NCI-H345 treated with DMSO at 0.1 percent for 48 hours (cell line): Measurements from ENCODE around the gene THBD.
A peak's percentile ranks its signal among the peaks of the same experiment; 100 is the strongest.

Experiments used
- DNase-seq: peaks from one replicate; lab custom pipeline; 2025; ENCODE audit not compliant: unreplicated experiment; lab: John Stamatoyannopoulos, UW

The THBD gene

DNA sequence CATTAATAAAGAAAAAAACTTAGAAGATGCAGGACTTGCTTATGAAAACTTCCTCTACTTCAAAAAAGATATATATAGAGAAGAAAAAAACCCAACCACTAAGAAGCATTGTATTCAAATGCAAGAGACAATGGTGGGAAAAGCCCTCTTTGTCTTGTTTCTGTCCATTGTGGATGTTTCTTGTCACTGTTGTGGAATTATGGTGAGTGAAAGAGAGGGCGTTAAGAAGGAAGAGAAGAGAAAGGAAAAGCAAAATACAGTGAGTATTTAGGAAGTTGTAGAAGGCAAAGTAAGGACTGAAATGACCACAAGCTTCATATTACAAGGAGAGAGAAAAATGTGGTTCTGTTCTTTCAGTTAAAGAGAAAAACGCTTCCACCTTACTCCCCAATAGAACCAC is 14.1 kb upstream of the THBD start:
- DNase-seq = no peak

DNA sequence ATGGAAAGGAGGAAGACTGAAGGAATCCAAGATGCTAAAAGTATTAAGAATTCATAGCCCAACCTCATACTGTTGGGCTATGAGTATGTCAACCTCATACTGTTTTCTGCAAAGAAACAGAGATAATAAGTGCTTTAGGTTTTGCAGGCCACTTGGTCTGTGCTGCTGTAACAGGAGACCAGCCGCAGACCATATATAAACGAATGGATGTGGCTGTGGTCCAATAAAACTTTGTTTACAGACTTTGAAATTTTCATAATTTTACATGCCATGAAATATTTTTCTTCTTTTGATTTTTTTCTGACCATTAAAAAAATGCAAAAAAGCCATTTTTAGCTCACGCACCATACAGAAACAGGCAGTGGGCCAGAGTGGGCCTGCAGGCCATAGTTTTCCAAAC is 13.7 kb upstream of the THBD start:
- no peak for DNase-seq

DNA sequence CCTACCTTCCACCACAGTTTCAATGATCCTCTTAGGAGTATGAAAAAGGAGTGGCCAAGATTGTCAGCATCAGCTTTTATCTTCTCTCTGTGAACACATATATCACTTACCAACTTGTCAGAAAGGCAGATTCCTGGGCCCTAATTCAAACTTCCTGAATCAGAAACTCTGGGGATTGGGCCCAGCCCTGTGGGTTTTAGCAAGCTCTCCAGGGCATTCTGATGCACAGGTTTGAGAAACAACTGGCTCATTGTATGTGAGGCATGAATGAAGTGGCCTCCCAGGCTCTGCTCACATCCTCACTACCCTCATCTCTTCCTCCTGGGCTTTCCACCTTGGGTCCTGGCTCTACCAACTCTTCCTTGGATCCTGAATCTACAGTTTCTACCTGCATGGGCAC is 13.2 kb upstream of the THBD start:
- DNase-seq = no peak

DNA sequence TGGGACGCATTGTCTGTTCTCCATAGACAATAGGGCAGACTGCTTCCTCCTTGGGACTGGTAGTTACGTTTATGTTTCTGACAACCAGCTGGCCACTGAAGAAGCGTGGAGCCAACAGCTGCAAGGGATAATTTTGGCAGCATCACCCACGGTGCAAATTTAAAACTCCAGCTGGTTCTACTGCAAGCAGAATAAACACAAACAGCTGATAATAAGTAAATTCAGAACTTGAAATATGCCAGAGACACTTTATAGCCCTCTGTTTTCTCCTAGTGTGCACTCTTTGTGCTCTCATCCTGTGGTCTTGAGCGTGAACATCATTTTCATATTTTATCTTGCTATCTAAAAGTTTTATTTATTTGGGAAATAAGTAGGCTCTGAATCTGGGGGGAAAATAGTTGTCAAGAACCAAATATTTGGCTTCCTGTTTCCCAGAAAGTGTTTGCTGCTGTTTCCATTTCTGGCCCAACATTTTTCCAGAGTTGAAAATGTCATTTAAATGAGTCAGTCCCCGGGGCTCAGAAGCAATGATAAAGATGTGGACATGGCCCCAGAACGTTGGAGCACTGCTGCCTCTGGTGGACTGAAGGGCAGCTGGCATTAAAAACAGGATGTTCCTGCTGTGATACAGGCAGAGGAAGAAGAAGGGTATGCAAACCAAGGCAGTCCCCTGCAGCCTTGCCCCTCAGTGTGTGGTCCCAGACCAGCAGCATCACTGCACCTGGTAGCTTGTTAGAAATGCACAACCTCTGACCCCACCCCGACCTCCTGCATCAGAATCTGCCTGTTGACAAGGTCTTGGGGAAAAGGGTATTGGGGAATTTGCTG is 12.5 kb upstream of the THBD start:
- no peak for DNase-seq

DNA sequence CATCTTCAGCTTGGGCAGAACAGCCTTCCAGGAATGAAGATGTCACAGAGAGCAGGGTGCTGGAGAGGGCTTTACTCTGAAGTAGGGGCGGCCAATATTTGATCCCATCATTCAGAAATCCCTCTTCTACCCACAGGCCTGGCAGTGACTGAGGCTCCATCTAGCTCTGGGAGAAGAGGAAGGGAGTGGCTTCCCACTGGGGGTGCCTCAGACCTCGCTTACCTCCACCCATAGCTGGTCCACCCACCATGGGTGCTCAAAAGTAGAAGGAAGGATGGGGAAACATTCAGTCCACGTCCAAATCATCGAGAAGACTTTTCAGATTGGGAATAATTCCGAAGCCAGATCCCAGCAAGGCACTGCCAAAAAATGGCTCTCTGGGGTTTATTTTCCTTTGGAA is 11.8 kb upstream of the THBD start:
- no peak for DNase-seq

DNA sequence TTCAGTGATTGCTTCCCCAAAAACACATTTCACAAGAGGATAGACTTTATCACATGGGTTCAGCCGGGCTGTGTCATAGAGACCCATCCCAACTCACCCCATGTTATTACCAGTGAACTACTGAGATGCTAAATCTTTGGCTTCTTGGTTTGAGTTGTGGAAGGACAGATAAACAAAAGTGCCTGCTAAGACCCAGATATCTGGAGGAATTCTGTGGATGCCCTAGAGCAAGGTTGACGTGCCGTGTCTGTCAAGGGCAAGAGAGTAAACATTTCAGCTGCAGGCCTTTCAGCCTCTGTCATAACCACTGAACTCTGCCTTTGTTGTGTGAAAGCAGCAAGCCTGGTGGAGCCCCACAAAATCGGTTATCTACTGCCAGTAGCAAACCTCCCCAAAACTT is 11.2 kb upstream of the THBD start:
- no peak for DNase-seq

DNA sequence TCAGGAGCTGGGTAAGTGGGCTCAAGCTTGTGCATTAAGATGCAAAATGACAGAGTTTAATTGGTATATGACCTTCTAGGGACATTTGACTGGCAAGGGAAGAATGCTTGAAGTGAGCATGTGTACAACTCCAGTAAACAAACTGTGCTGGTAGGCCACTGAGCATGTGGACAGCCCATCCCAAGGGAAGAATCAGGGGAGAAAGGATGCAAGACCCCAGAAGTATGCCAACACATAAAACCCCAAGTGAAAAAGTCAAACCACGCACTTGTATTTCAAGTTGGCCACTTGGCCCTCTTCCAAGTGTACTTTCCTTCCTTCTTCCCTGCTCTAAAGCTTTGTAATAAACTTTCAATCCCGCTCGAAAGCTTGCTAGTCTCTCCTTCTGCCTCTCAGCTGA is 10.4 kb upstream of the THBD start:
- DNase-seq = no peak

DNA sequence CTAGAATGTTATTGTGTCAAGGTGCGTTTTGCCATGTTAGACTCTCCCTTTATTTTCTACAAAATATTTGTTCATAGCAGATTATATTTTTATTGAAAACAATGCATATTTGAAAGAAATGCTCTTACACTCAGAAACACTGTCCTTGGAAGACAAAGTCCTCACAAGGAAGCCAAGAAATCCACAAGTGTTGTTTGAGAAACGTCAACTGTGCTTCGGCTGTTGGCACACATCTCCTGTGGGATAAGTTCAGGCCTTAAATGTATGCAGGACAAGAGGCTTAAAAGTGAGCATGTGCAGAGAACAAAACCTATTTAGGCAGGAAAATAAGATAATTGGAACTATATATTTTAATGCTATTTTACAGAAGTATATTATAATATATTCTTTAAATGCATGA is 9.5 kb upstream of the THBD start:
- DNase-seq = no peak

DNA sequence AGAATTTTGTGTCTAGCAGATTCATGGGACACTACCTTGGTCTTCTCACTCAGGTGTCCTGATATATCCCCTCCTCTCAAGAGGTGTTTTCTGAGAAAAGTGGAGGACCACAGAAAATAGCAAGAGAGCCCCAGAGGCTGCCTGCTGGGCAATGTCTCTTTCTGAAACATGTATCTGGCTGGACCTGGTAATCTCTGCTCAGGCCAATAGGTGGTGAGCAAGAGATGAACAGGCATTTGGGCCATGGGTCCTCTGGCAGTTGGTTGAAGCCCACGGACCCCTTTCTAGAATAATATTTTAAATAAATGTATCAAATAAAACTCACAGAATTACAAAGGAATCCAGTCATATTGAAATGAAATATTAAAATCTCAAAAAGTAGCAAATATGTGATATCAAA is 8.8 kb upstream of the THBD start:
- no peak for DNase-seq

DNA sequence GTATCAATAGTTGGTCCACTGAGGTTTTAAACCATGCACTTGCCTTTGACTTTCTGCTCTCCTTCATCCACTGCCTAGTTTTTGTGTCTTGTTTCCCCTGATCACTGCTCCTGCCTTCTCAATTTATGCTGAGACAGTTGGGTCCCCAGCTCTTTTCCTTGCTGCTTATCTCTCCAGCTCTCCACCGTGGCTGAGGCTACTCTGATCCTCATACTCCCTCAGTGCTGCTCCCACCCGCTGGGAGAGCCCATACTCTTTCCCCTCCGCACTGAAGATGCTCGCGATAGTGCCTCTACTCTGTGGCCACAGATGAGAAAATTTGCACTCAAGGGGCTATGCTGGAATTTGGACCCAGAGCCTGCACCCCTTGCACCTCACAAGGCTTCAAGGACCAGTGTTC is 3.4 kb upstream of the THBD start:
- DNase-seq = no peak

DNA sequence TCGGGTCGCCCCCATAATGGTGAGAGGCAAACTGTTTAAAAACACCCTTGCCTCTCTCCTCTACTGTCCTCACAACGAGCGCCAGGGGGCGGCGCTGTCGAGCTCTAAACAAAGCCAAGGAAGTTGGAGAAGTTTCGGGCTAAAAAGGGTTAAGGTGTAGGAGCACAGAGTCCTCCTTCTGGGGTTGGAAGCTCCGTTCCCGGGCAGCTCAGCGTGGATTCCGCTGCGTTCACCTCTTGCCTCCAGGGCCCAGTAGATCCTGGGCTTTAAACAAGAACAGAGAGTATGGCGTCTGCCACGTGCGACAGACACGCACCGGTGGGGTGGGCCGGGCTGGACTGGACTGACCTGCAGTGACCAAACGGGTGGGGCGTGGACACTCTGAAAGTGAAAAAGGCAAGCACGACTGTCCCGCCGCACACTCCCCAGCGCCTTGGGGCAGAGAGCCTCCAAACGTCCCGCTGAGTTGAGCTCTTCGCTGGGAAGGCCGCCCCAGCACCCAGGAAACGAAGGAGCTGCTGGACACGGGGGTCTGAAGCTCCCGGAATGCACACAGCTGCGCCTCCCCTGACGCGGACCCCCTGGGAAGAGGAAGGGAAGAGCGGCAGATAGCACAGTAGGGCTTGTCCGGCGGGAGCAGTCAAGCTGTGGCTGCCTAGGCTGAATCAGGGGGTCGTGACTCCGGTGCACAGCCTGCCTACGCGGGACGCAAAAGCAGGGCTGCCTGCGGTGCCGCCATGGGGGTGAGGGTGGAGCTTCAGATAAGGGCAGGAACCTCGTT is 1.6 kb upstream of the THBD start:
- no peak for DNase-seq

DNA sequence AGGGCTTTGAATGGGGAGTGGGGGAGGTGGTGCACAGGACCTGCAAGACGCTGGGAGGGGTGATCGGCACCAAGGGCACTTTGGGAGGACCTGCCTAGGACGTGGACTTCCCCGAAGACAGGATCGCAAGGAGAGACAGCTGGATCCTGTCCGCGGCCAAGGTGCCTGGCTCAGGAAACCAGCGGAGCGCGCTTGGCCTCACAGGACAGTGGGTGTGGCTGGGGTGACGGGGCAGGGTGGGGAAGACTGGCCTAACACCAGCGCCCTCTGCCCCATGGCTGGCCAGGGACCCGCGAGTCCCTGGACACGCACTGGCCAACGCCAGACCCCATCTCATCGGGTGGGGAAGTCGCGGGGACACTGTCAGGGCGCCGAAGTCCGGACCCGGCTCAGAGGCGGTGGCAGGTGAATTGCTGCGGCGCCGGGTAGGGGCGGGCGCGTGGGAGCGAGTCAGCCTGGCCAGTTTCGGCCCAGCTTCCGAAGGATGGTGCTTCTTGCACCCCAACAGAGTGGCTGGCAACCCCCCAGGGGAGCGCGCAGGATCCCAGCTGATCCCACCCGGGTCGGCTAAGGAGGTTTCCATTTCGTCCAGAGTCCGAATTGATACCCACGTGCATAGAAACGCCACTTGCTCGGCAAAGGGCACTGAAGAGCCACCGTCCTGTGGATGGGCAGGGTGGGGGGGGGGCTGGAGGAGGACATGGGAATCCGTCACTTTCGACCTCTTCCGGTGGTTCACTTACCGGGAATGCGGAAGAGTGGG is 785 bp upstream of the THBD start:
- no peak for DNase-seq

DNA sequence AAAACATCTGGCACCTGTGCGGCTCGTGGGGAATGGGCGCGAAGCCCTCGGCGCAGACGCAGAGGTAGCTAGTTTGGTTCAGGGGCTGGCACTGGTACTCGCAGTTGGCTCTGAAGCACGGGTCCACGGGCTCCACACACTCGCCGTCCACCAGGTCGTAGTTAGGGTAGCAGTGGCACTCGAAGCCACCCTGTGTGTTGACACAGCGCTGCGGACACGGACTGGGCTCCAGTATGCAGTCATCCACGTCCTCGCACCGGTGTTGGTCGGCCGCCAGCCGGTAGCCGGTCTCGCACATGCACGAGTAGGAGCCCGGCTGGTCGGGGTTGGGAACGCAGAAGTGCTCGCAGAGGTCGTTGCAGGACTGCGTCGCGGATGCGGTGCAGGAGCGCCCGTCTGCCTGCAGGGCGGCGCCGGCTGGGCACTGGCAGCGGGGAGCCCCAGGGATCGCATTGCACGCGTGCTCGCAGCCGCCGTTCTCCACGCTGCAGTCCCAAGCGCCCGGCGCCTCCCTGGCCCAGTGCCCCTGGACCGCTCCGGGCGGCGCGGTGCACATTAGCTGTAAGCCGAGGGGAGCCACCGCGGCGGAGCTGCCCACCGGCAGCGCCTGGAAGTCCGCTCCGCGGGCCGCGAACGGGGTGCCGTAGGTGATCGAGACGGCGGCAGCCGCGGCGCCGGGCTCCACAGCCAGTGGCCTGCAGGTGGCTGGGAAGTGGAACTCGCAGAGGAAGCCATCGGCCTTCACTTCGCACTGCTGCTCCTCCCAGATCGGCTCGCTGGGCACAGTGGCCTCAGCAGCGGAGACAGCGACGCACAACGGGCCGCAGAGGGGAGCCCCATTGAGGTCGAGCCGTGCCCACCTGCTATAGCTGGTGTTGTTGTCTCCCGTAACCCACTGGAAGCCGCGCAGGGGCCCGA is 930 bp downstream of the THBD start:
- DNase-seq = peak; percentile 62

DNA sequence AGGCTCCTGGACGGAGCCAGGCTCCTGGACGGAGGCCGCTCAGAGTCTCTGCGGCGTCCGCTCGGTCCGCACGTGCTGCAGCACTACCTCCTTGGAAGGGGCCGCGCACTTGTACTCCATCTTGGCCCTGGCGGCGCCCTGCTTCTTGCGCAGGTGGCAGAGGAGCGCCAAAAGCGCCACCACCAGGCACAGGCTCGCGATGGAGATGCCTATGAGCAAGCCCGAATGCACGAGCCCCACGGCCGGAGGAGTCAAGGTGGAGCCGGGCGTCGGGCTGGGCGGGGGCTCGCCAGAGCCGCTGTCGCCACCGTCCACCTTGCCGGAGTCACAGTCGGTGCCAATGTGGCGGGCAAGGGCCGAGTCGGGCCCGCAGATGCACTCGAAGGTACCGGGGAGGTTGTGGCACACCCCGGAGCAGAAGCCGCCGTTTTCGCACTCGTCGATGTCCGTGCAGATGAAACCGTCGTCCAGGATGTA is 1.7 kb downstream of the THBD start:
- DNase-seq = no peak

DNA sequence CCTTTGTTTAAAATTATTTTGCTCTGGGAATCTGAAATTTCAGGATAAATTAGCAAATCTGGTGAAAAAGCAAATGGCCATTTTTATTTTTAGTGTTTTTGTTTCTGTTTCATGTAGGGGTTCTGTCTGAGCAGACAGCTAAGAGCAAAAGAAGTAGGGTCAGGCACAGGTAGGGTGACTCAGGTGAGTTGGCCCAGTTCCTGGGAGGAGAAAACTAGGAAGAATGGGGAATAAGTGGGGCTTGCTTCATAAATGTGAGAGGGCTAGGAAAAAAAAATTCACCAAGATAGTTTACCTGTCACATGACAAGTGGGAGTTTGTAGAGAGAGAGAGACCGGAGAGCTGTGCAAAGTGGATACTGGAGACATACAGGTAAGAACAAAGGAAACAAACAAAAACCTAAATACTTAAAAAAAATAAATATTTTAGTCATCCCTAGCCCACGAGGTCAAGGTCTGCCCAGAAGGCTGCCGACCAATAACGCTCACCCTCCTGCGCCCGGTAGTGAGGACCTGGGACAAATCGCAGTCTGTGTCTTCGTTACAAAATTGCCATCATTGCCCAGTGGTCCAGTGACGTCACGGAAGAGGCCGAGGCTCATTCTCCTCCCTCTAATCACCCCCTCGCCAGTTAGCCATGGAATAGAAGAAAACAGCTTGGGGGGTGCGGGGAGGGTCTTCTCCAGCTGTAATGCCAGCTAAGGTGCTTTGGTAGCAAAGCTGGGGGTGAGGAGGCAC is 2.3 kb downstream of the THBD start:
- no peak for DNase-seq

DNA sequence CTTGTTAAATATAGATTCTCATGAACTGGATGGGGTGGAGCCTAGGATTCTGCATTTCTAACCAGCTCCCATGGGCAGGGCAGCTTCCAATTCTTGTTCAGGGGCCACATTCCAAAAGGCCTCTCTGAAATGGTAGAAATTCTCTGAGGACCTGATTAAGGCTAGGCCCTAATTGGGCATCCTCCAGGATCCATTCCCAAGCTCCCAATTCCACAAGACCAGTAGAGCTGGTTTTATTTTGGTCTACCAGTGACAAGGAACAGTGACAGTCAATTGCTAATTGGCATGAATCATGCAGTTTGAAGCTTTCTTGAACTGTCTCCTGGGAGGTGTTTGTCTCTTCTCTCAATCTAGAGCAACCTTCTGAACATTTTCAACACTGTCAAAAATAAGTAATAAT is 3.0 kb downstream of the THBD start:
- DNase-seq = no peak

DNA sequence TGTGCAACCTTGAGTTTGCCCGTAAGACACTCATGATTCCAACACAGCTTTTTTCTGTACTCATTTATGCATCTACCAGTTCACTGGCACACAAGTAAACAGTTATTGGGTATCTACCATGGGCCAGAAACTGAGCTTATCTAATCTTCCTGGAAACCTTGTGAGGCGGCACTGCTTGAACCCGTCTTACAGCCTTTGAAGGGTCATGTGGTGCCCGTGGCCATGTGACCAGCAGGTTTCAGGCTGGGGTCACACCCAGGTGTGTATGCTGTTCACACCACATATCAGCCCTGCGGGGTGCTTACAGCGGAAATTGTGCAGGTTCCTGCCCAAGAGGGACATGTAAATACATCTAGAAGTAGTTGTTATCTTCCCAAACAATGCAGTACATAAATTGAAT is 6.1 kb downstream of the THBD start:
- no peak for DNase-seq

DNA sequence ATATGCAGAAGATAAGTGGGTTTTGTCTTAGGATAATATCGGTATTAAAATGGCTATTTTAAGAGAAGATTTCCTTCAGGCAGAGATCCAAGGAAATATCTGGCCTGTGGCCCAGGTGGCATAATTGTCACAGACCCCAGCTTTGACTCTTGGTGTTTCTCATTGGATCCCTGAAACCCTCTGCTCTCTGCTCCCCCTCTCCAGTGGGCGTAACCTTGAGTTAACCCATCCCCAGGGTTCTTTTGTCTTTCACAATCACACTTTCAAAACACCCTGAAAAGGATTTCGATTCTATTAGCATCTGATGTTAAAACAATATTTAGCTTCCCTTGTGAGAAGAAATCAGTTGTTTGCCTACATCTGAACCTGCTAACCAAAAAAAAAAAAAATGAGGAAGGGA is 7.2 kb downstream of the THBD start:
- DNase-seq = no peak

DNA sequence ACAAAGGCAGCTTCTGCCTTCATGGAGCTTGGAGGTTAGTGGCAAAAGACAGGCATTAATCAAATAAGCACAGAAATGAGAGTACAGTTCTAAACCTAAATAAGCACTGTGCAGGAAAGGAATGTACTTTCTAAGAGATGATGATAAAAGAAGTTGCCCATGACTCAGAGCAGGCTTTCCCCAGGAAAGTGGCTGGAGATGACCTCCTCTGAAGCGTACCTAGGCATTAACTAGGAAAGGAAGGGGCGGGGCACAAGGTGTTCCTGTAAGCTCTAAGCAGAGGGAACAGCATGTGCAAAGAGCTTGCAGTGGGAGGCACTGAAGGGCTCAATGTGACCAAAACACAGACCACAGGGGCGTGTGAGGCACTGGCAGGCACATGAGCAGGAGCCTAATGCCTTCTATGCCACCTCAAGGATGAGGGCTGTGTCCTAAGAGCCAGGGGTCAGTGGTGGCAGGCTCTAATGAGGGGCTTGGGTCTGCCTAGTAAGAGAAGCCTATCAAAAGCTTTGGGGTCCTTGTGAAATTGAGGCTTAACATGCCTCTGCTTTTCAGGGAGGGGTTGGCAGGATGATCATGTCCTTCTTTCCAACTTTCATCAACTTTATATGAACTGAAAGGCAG is 9.5 kb downstream of the THBD start:
- no peak for DNase-seq
